WTC11 (cell line): ENCODE results near the gene SMG9. TPM values are rescaled to one million over a fixed set of nuclear protein-coding genes. Genes with fewer than 3 reads are reported as not detected.

Source experiments
- ATAC-seq: fragments of 200-7000 bp; cut with Tn5 transposase; 2 replicates; pipeline ENCODE4 v1.10.0; 2021; ENCODE audit warnings: mild to moderate bottlenecking, moderate library complexity
- CTCF ChIA-PET: fragments of 300-600 bp; sonication (Branson Sonifier 250); formaldehyde crosslinking; loops from one replicate; lab custom pipeline; 2021; ENCODE audit warnings: antibody characterized with exemption; lab: Charles Lee
- POLR2A ChIA-PET: fragments of 350-600 bp; sonication (Branson Sonifier 250); formaldehyde crosslinking; loops from one replicate; lab custom pipeline; 2021; ENCODE audit warnings: antibody characterized with exemption; lab: Charles Lee
- DNase-seq: peaks from one replicate; pipeline ENCODE4 v3.0.0; 2021; ENCODE audit warnings: low spot score
- H3K27ac Mint-ChIP-seq: 2 replicates; pipeline ENCODE4 v1.8.0; 2021; ENCODE audit warnings: mixed read lengths
- H3K27me3 Mint-ChIP-seq: 2 replicates; pipeline ENCODE4 v1.8.0; 2021; ENCODE audit warnings: low read depth, mild to moderate bottlenecking, moderate library complexity, mixed read lengths
- H3K36me3 Mint-ChIP-seq: 2 replicates; pipeline ENCODE4 v1.8.0; 2021; ENCODE audit warnings: mixed read lengths
- H3K4me1 Mint-ChIP-seq: 2 replicates; pipeline ENCODE4 v1.8.0; 2022; ENCODE audit warnings: mixed read lengths
- H3K4me3 Mint-ChIP-seq: 2 replicates; pipeline ENCODE4 v1.8.0; 2021; ENCODE audit warnings: mild to moderate bottlenecking, moderate library complexity, mixed read lengths
- H3K9me3 Mint-ChIP-seq: 2 replicates; pipeline ENCODE4 v1.8.0; 2021; ENCODE audit warnings: mixed read lengths
- ARID4B ChIP-seq: sonication (generic); formaldehyde crosslinking; IDR thresholded peaks from 2 replicates; pipeline ENCODE4 v1.8.0; 2023; ENCODE audit warnings: missing genetic modification reagents, mild to moderate bottlenecking, borderline replicate concordance
- MLX ChIP-seq: sonication (generic); formaldehyde crosslinking; IDR thresholded peaks from 2 replicates; pipeline ENCODE4 v1.8.1; 2023; ENCODE audit warnings: mild to moderate bottlenecking, missing genetic modification reagents, moderate library complexity
- MXD4 ChIP-seq: fragments of 250-450 bp; sonication (Bioruptor Pico); IDR thresholded peaks from 2 replicates; pipeline ENCODE4 v1.8.0; 2021; ENCODE audit warnings: mild to moderate bottlenecking, moderate library complexity, borderline replicate concordance
- PRDM15 ChIP-seq: sonication (generic); formaldehyde crosslinking; IDR thresholded peaks from 2 replicates; pipeline ENCODE4 v1.8.0; 2022; ENCODE audit warnings: missing genetic modification reagents
- SMAD4 ChIP-seq: sonication (generic); formaldehyde crosslinking; IDR thresholded peaks from 2 replicates; pipeline ENCODE4 v1.8.0; 2022; ENCODE audit warnings: mild to moderate bottlenecking, missing genetic modification reagents
- ZBTB21 ChIP-seq: sonication (generic); formaldehyde crosslinking; IDR thresholded peaks from 2 replicates; pipeline ENCODE4 v1.8.1; 2023; ENCODE audit warnings: mild to moderate bottlenecking, missing genetic modification reagents, borderline replicate concordance
- ZNF138 ChIP-seq: sonication (generic); formaldehyde crosslinking; conservative IDR thresholded peaks from 2 replicates; pipeline ENCODE4 v1.8.1; 2022; ENCODE audit warnings: mild to moderate bottlenecking, moderate library complexity, missing genetic modification reagents
- ZNF219 ChIP-seq: sonication (generic); formaldehyde crosslinking; IDR thresholded peaks from 2 replicates; pipeline ENCODE4 v1.8.0; 2023; ENCODE audit warnings: missing genetic modification reagents, mild to moderate bottlenecking, borderline replicate concordance
- ZNF425 ChIP-seq: fragments of 250-450 bp; sonication (Bioruptor Pico); conservative IDR thresholded peaks from 2 replicates; pipeline ENCODE4 v1.9.0; 2021; ENCODE audit warnings: mild to moderate bottlenecking
- ZNF671 ChIP-seq: fragments of 250-450 bp; sonication (Bioruptor Pico); IDR thresholded peaks from 2 replicates; pipeline ENCODE4 v1.8.0; 2021; ENCODE audit warnings: mild to moderate bottlenecking
- total RNA-seq: library from RNA; stranded (reverse); gene quantifications from 3 replicates; pipeline ENCODE4 v1.2.3, GENCODE V29; 2021

SMG9 gene
- total RNA-seq, 1 experiment from 2014 or later = 25.7 TPM

GRCh38 chr19:43692385-43692784 lies 62.4 kb downstream of the SMG9 start:
- DNase-seq (no peak), ATAC-seq (no peak)
- CTCF ChIA-PET = interaction anchor here (0.9 kb wide), 1 partner anchor 157 kb away, joined by 4 read pairs; no protein-coding TSS in a partner anchor
- Mint-ChIP-seq H3K4me1 (no peaks in the 10 kb centered on the region), H3K27me3 (peaks cover 21% of the 10 kb centered on the region), H3K27ac (no peak overlapping the region), H3K4me3 (no peak overlapping the region), H3K36me3 (peaks cover 3% of the 10 kb centered on the region), H3K9me3 (peaks cover 25% of the 10 kb centered on the region)
- no peak for TF ChIP-seq ZNF425 (CRISPR knock-in tag)
- TF ChIP-seq ZNF138 = no peak
- TF ChIP-seq SMAD4 (CRISPR knock-in tag) = no peak
- no peak for TF ChIP-seq MXD4
- TF ChIP-seq ARID4B (CRISPR knock-in tag) = no peak
- TF ChIP-seq ZBTB21 (CRISPR knock-in tag) = no peak
- no peak for TF ChIP-seq PRDM15 (CRISPR knock-in tag)
- TF ChIP-seq ZNF219 (CRISPR knock-in tag) = no peak
- POLR2A ChIA-PET = no interaction called here

GRCh38 chr19:43691755-43692154 lies 63.0 kb downstream of the SMG9 start:
- CTCF ChIA-PET = no interaction called here
- Mint-ChIP-seq H3K4me1 (peaks cover 6% of the 10 kb centered on the region; the same call in 1 of the 2 replicates), H3K4me3 (no peak overlapping the region), H3K27ac (no peak overlapping the region), H3K36me3 (peaks cover 3% of the 10 kb centered on the region), H3K9me3 (peaks cover 25% of the 10 kb centered on the region), H3K27me3 (peaks cover 14% of the 10 kb centered on the region)
- POLR2A ChIA-PET = no interaction called here
- TF ChIP-seq MLX (CRISPR knock-in tag) (no peak), MXD4 (no peak)
- no peak for DNase-seq
- ATAC-seq = no peak

GRCh38 chr19:43690890-43691289 lies 63.9 kb downstream of the SMG9 start:
- H3K27me3 Mint-ChIP-seq = peaks cover 13% of the 10 kb centered on the region
- DNase-seq = no peak
- no peak overlapping the region for H3K27ac Mint-ChIP-seq
- ATAC-seq = no peak
- H3K4me1 Mint-ChIP-seq = peaks cover 6% of the 10 kb centered on the region; the same call in 1 of the 2 replicates
- H3K4me3 Mint-ChIP-seq = no peak overlapping the region
- peaks cover 3% of the 10 kb centered on the region for H3K36me3 Mint-ChIP-seq
- POLR2A ChIA-PET = no interaction called here
- CTCF ChIA-PET = interaction anchor here (0.6 kb wide), 1 partner anchor 189 kb away, joined by 3 read pairs; no protein-coding TSS in a partner anchor
- peaks cover 20% of the 10 kb centered on the region for H3K9me3 Mint-ChIP-seq
- TF ChIP-seq ZNF671 = no peak
